Progenitor cell of endocrine pancreas (in vitro differentiated cells): ENCODE measurements around the gene TBC1D8. TPM values are rescaled to one million over a fixed set of nuclear protein-coding genes. Genes with fewer than 3 reads are reported as not detected.

Experiments used
- DNase-seq: peaks from one replicate; pipeline ENCODE4 v3.0.0; 2021; ENCODE audit warnings: low spot score; ENCODE audit not compliant: unreplicated experiment
- H3K27ac Mint-ChIP-seq: 2 replicates; pipeline ENCODE4 v1.8.0; 2021; ENCODE audit warnings: mild to moderate bottlenecking, moderate library complexity, mixed read lengths
- H3K27me3 Mint-ChIP-seq: 2 replicates; pipeline ENCODE4 v1.8.0; 2021; ENCODE audit warnings: mixed read lengths
- H3K36me3 Mint-ChIP-seq: 2 replicates; pipeline ENCODE4 v1.8.0; 2022; ENCODE audit warnings: mixed read lengths; ENCODE audit not compliant: insufficient read depth
- H3K4me1 Mint-ChIP-seq: 2 replicates; pipeline ENCODE4 v1.8.0; 2021; ENCODE audit warnings: low read depth, mixed read lengths
- H3K4me3 Mint-ChIP-seq: 2 replicates; pipeline ENCODE4 v1.8.0; 2021; ENCODE audit warnings: low read depth, mild to moderate bottlenecking, moderate library complexity, mixed read lengths
- H3K9me3 Mint-ChIP-seq: 2 replicates; pipeline ENCODE4 v1.8.0; 2021; ENCODE audit warnings: low read depth, mixed read lengths
- CTCF ChIP-seq: fragments of 200-600 bp; sonication (generic); IDR thresholded peaks from one replicate; pipeline ENCODE4 v1.5.0; 2021; ENCODE audit warnings: antibody characterized with exemption, mild to moderate bottlenecking; ENCODE audit not compliant: unreplicated experiment
- total RNA-seq: library from RNA; stranded (reverse); gene quantifications from 2 replicates; pipeline ENCODE4 v1.2.1, GENCODE V29; 2021

The TBC1D8 gene
- total RNA-seq, 1 donor from 2014 or later, result 34.8 TPM

GRCh38 chr2:101026253-101026701 is 124.9 kb downstream of the TBC1D8 start:
- DNase-seq, result no peak
- H3K4me1 Mint-ChIP-seq, result peaks cover 15% of the 10 kb centered on the region
- no peaks in the 10 kb centered on the region for H3K27me3 Mint-ChIP-seq
- no peaks in the 10 kb centered on the region for H3K9me3 Mint-ChIP-seq
- no peak overlapping the region for H3K4me3 Mint-ChIP-seq
- peak overlapping the region; percentile 78 for H3K27ac Mint-ChIP-seq
- no peak for TF ChIP-seq CTCF
- peaks cover 28% of the 10 kb centered on the region for H3K36me3 Mint-ChIP-seq

- no peak for DNase-seq
- H3K4me1 Mint-ChIP-seq, result peaks cover 15% of the 10 kb centered on the region
- no peak overlapping the region for H3K27ac Mint-ChIP-seq
- no peak for TF ChIP-seq CTCF
- H3K4me3 Mint-ChIP-seq, result no peak overlapping the region
- H3K36me3 Mint-ChIP-seq, result peaks cover 33% of the 10 kb centered on the region
- H3K27me3 Mint-ChIP-seq, result no peaks in the 10 kb centered on the region
- no peaks in the 10 kb centered on the region for H3K9me3 Mint-ChIP-seq
Measured at GRCh38 chr2:101025561-101025960, 125.6 kb downstream of the TBC1D8 start.

- peaks cover 27% of the 10 kb centered on the region for H3K36me3 Mint-ChIP-seq
- no peak for DNase-seq
- TF ChIP-seq CTCF, result no peak
- H3K27me3 Mint-ChIP-seq, result no peaks in the 10 kb centered on the region
- no peak overlapping the region for H3K4me3 Mint-ChIP-seq
- H3K4me1 Mint-ChIP-seq, result peaks cover 15% of the 10 kb centered on the region
- H3K27ac Mint-ChIP-seq, result no peak overlapping the region
- H3K9me3 Mint-ChIP-seq, result no peaks in the 10 kb centered on the region
Measured at GRCh38 chr2:101023327-101024107, 127.7 kb downstream of the TBC1D8 start.

- peaks cover 15% of the 10 kb centered on the region for H3K4me1 Mint-ChIP-seq
- H3K36me3 Mint-ChIP-seq, result peaks cover 31% of the 10 kb centered on the region
- H3K9me3 Mint-ChIP-seq, result no peaks in the 10 kb centered on the region
- H3K27me3 Mint-ChIP-seq, result no peaks in the 10 kb centered on the region
- H3K27ac Mint-ChIP-seq, result peak overlapping the region; percentile 10
- no peak overlapping the region for H3K4me3 Mint-ChIP-seq
- no peak for TF ChIP-seq CTCF
- no peak for DNase-seq
Measured at GRCh38 chr2:101022221-101022620, 129.0 kb downstream of the TBC1D8 start.

GRCh38 chr2:101018934-101019333 is 132.2 kb downstream of the TBC1D8 start:
- H3K4me1 Mint-ChIP-seq, result no peaks in the 10 kb centered on the region
- no peak overlapping the region for H3K4me3 Mint-ChIP-seq
- peak overlapping the region; percentile 38 for H3K27ac Mint-ChIP-seq
- H3K9me3 Mint-ChIP-seq, result no peaks in the 10 kb centered on the region
- no peaks in the 10 kb centered on the region for H3K27me3 Mint-ChIP-seq
- TF ChIP-seq CTCF, result no peak
- DNase-seq, result no peak
- H3K36me3 Mint-ChIP-seq, result peaks cover 35% of the 10 kb centered on the region
